Measurements from ENCODE around the gene ETV6.

The ETV6 gene

DNA sequence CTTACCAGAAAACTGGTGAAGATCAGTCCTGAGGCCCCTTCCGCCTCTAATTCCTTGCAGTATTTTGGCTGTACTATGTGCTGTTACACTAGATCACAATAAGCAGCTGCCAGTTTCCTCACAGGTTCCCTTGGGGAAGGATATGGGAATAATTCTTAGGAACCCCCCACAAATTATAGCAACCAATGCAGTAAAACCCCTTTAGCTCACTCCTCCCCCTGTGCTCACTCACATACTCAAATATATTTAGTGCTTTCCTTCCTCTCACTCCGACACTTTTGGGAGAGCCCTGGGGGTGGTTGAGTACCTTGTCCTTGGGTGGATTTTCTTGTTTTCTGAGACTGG lies 162.7 kb downstream of the ETV6 start:
- no peak overlapping the region for H3K27ac ChIP-seq
- no peak for DNase-seq

DNA sequence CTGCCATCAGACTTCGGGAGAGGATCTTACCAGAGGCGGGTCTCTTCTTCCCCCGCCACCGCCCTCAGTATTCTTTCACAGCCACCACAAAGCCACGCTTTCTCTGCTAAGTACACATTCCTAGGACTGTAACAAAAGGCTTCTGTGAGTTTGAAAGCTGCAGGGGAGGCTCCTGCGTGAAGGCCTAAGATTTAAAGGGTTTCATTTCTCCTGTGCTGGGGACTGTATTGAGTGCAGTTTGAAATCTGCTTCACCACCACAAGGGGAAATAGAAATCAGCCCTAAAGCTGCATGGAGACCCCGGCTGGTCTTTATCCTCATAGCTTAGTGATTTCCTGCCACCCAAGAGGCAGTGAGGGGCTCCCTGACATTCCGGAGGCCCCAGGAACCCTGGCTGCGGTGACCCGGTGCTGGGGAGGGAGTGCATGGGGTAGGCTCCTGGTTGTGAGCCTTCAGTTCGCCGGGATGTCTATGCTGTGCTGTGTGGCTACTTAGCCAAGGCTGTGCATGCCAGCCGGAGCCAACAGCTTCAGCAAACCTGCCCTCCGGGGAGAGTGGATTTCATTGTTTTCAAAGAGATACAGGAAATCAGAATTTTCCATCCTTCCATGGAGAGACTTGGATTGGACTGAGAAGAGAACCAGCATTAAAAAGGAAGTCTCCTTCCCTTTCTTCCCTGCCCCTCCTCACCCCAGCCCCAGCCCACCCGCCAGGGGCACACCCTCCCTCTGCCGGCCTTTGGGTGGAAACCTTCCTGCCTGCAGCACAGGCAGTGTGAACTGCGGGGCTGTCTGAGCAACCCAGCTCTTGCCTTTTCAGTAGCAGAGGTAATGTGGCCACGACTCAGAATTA lies 163.3 kb downstream of the ETV6 start:
- H3K27ac ChIP-seq, result no peak overlapping the region
- no peak overlapping the region for H3K4me3 ChIP-seq (ENCODE audit: low read depth, low read length)
- no peak for DNase-seq

More for the DNA sequence above, 162.7 kb downstream of the ETV6 start:
- Histone ChIP-seq H3K27me3 (ENCODE audit: insufficient read depth, low read depth, severe bottlenecking) (no peaks in the 10 kb centered on the region), H3K36me3 (no peaks in the 10 kb centered on the region), H3K4me3 (ENCODE audit: low read depth, low read length) (no peak overlapping the region), H3K9me3 (ENCODE audit: severe bottlenecking) (no peaks in the 10 kb centered on the region)
- TF ChIP-seq, protein P1, sequence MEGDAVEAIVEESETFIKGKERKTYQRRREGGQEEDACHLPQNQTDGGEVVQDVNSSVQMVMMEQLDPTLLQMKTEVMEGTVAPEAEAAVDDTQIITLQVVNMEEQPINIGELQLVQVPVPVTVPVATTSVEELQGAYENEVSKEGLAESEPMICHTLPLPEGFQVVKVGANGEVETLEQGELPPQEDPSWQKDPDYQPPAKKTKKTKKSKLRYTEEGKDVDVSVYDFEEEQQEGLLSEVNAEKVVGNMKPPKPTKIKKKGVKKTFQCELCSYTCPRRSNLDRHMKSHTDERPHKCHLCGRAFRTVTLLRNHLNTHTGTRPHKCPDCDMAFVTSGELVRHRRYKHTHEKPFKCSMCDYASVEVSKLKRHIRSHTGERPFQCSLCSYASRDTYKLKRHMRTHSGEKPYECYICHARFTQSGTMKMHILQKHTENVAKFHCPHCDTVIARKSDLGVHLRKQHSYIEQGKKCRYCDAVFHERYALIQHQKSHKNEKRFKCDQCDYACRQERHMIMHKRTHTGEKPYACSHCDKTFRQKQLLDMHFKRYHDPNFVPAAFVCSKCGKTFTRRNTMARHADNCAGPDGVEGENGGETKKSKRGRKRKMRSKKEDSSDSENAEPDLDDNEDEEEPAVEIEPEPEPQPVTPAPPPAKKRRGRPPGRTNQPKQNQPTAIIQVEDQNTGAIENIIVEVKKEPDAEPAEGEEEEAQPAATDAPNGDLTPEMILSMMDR (IDR thresholded peaks at IDR 0.05; ENCODE audit: low read depth, low read length), result no peak

DNA sequence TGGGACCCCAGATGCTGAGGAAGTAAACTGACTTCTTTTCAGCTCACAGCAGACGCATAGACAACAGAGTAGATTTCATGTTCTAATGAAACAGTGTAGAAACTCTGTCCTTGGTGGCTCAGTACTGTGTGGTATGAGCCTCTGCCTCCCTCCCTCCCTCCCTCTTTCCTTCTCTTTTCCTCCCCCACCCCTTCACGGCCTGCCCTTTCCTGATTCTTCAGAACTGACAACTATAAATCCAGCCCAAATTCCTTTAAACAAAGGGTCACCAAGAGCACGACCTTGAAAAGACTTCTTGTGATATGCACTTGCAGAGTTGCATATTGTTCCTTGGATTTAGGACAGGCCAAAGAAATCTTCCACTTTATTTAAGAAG lies 164.0 kb downstream of the ETV6 start:
- TF ChIP-seq, protein P1 (IDR thresholded peaks at IDR 0.05; ENCODE audit: low read depth, low read length), result no peak
- no peak overlapping the region for H3K4me3 ChIP-seq (ENCODE audit: low read depth, low read length)
- H3K27ac ChIP-seq, result no peak overlapping the region
- H3K9me3 ChIP-seq (ENCODE audit: severe bottlenecking), result no peaks in the 10 kb centered on the region
- no peaks in the 10 kb centered on the region for H3K36me3 ChIP-seq
- H3K27me3 ChIP-seq (ENCODE audit: insufficient read depth, low read depth, severe bottlenecking), result no peaks in the 10 kb centered on the region
- no peak for DNase-seq

More for the DNA sequence above, 163.3 kb downstream of the ETV6 start:
- H3K36me3 ChIP-seq, result no peaks in the 10 kb centered on the region
- TF ChIP-seq, protein P1 (IDR thresholded peaks at IDR 0.05; ENCODE audit: low read depth, low read length), result no peak
- no peaks in the 10 kb centered on the region for H3K9me3 ChIP-seq (ENCODE audit: severe bottlenecking)
- H3K27me3 ChIP-seq (ENCODE audit: insufficient read depth, low read depth, severe bottlenecking), result no peaks in the 10 kb centered on the region

DNA sequence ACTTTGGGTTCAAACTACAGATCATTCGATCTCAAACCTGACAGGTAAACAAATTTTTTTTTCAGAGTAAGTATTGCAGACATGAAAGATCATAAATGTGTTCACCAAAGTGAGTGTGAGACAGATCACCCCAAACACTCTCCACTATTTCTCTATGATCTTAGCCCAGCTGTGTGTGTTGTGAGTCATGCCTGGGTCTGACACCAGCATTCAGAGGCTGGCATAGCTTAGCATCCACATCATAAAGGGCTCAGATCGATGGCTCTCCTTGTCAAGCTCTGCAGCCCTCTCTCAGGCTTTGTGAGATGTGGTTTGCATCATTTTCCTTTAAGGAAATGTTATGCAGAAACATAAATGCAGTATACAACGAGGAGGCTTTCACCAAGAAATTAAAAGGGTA lies 164.9 kb downstream of the ETV6 start:
- no peak overlapping the region for H3K4me3 ChIP-seq (ENCODE audit: low read depth, low read length)
- DNase-seq, result no peak
- no peaks in the 10 kb centered on the region for H3K27me3 ChIP-seq (ENCODE audit: insufficient read depth, low read depth, severe bottlenecking)
- no peaks in the 10 kb centered on the region for H3K9me3 ChIP-seq (ENCODE audit: severe bottlenecking)
- H3K27ac ChIP-seq, result no peak overlapping the region
- TF ChIP-seq, protein P1 (IDR thresholded peaks at IDR 0.05; ENCODE audit: low read depth, low read length), result no peak
- H3K36me3 ChIP-seq, result no peaks in the 10 kb centered on the region

DNA sequence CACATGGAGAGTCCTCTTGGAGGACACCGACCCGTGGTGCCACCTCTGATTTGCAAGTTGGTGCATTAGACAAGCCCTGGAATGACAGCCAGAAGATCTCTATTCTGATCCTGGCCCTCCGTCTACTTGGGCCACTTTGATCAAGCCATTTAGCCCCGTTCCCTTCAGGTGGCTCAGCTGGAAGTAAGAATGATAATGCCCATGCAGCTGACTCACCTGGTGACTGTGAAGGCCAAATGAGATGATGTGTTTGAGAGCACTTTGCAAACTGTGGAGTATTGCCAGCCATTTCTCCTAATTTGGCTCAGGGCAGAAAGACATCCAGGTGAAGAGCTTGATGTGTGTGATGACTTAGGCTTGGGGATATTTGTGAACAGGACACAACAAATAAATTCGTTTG lies 165.9 kb downstream of the ETV6 start:
- no peaks in the 10 kb centered on the region for H3K9me3 ChIP-seq (ENCODE audit: severe bottlenecking)
- no peaks in the 10 kb centered on the region for H3K27me3 ChIP-seq (ENCODE audit: insufficient read depth, low read depth, severe bottlenecking)
- H3K36me3 ChIP-seq, result no peaks in the 10 kb centered on the region
- TF ChIP-seq, protein P1 (IDR thresholded peaks at IDR 0.05; ENCODE audit: low read depth, low read length), result no peak
- no peak overlapping the region for H3K4me3 ChIP-seq (ENCODE audit: low read depth, low read length)
- no peak for DNase-seq
- no peak overlapping the region for H3K27ac ChIP-seq

DNA sequence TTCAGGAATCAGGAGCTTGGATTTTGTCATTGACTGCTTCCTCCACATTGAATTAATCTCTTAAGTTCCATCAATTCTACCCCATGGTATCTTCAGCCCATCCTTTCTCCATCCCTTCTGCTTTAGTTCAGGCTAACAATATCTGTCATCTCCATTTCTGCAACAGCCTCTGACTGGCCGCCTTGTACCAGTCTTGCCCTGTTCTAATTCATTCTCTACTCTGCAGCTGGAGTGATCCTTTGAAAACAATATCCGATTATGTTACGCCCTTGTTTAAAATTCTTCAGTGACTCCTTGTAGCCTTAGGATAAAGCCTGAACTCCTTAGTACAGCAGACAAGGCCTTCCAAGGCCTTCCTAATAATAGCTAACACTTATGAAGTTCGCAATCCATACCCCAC lies 170.2 kb downstream of the ETV6 start:
- DNase-seq, result no peak
- TF ChIP-seq, protein P1 (IDR thresholded peaks at IDR 0.05; ENCODE audit: low read depth, low read length), result no peak
- Histone ChIP-seq H3K9me3 (ENCODE audit: severe bottlenecking) (no peaks in the 10 kb centered on the region), H3K27me3 (ENCODE audit: insufficient read depth, low read depth, severe bottlenecking) (no peaks in the 10 kb centered on the region), H3K36me3 (no peaks in the 10 kb centered on the region), H3K4me3 (ENCODE audit: low read depth, low read length) (no peak overlapping the region), H3K27ac (no peak overlapping the region)
